WTC11 (cell line): ENCODE data around the gene RETREG1. TPM values are rescaled to one million over a fixed set of nuclear protein-coding genes. Genes with fewer than 3 reads are reported as not detected.

Experiments used
- ATAC-seq: fragments of 200-7000 bp; cut with Tn5 transposase; 2 replicates; pipeline ENCODE4 v1.10.0; 2021; ENCODE audit warnings: mild to moderate bottlenecking, moderate library complexity
- CTCF ChIA-PET: fragments of 300-600 bp; sonication (Branson Sonifier 250); formaldehyde crosslinking; loops from one replicate; lab custom pipeline; 2021; ENCODE audit warnings: antibody characterized with exemption; lab: Charles Lee
- POLR2A ChIA-PET: fragments of 350-600 bp; sonication (Branson Sonifier 250); formaldehyde crosslinking; loops from one replicate; lab custom pipeline; 2021; ENCODE audit warnings: antibody characterized with exemption; lab: Charles Lee
- DNase-seq: peaks from one replicate; pipeline ENCODE4 v3.0.0; 2021; ENCODE audit warnings: low spot score
- H3K27ac Mint-ChIP-seq: 2 replicates; pipeline ENCODE4 v1.8.0; 2021; ENCODE audit warnings: mixed read lengths
- H3K27me3 Mint-ChIP-seq: 2 replicates; pipeline ENCODE4 v1.8.0; 2021; ENCODE audit warnings: low read depth, mild to moderate bottlenecking, moderate library complexity, mixed read lengths
- H3K36me3 Mint-ChIP-seq: 2 replicates; pipeline ENCODE4 v1.8.0; 2021; ENCODE audit warnings: mixed read lengths
- H3K4me1 Mint-ChIP-seq: 2 replicates; pipeline ENCODE4 v1.8.0; 2022; ENCODE audit warnings: mixed read lengths
- H3K4me3 Mint-ChIP-seq: 2 replicates; pipeline ENCODE4 v1.8.0; 2021; ENCODE audit warnings: mild to moderate bottlenecking, moderate library complexity, mixed read lengths
- H3K9me3 Mint-ChIP-seq: 2 replicates; pipeline ENCODE4 v1.8.0; 2021; ENCODE audit warnings: mixed read lengths
- AR ChIP-seq: fragments of 250-450 bp; sonication (Bioruptor Pico); IDR thresholded peaks from 2 replicates; pipeline ENCODE4 v1.9.0; 2021; ENCODE audit warnings: mild to moderate bottlenecking
- ARID4B ChIP-seq: sonication (generic); formaldehyde crosslinking; IDR thresholded peaks from 2 replicates; pipeline ENCODE4 v1.8.0; 2023; ENCODE audit warnings: missing genetic modification reagents, mild to moderate bottlenecking, borderline replicate concordance
- ATF2 ChIP-seq: sonication (generic); formaldehyde crosslinking; IDR thresholded peaks from 2 replicates; pipeline ENCODE4 v1.8.1; 2022; ENCODE audit warnings: low read depth, missing genetic modification reagents, borderline replicate concordance
- ATF6 ChIP-seq: sonication (generic); formaldehyde crosslinking; IDR thresholded peaks from 2 replicates; pipeline ENCODE4 v1.8.1; 2023; ENCODE audit warnings: mild to moderate bottlenecking, missing genetic modification reagents
- FOXJ3 ChIP-seq: sonication (generic); formaldehyde crosslinking; IDR thresholded peaks from 2 replicates; pipeline ENCODE4 v1.9.0; 2021; ENCODE audit warnings: missing genetic modification reagents, mild to moderate bottlenecking, borderline replicate concordance
- FOXK1 ChIP-seq: sonication (generic); formaldehyde crosslinking; IDR thresholded peaks from 2 replicates; pipeline ENCODE4 v1.8.0; 2022; ENCODE audit warnings: mild to moderate bottlenecking, moderate library complexity, missing genetic modification reagents
- MLX ChIP-seq: sonication (generic); formaldehyde crosslinking; IDR thresholded peaks from 2 replicates; pipeline ENCODE4 v1.8.1; 2023; ENCODE audit warnings: mild to moderate bottlenecking, missing genetic modification reagents, moderate library complexity
- NFATC4 ChIP-seq: fragments of 250-450 bp; sonication (Bioruptor Pico); IDR thresholded peaks from 2 replicates; pipeline ENCODE4 v1.9.0; 2021; ENCODE audit warnings: mild to moderate bottlenecking
- NR2C2 ChIP-seq: sonication (generic); formaldehyde crosslinking; IDR thresholded peaks from 2 replicates; pipeline ENCODE4 v1.8.0; 2022; ENCODE audit warnings: mild to moderate bottlenecking, missing genetic modification reagents
- NR3C1 ChIP-seq: sonication (generic); formaldehyde crosslinking; conservative IDR thresholded peaks from 2 replicates; pipeline ENCODE4 v1.8.1; 2023; ENCODE audit warnings: low read depth, mild to moderate bottlenecking, missing genetic modification reagents
- SMAD4 ChIP-seq: sonication (generic); formaldehyde crosslinking; IDR thresholded peaks from 2 replicates; pipeline ENCODE4 v1.8.0; 2022; ENCODE audit warnings: mild to moderate bottlenecking, missing genetic modification reagents
- USF2 ChIP-seq: sonication (generic); formaldehyde crosslinking; IDR thresholded peaks from 2 replicates; pipeline ENCODE4 v1.8.1; 2023; ENCODE audit warnings: mild to moderate bottlenecking, missing genetic modification reagents, moderate library complexity
- ZNF317 ChIP-seq: sonication (generic); formaldehyde crosslinking; IDR thresholded peaks from 2 replicates; pipeline ENCODE4 v1.8.1; 2023; ENCODE audit warnings: low read depth, mild to moderate bottlenecking, moderate library complexity, missing genetic modification reagents, borderline replicate concordance
- total RNA-seq: library from RNA; stranded (reverse); gene quantifications from 3 replicates; pipeline ENCODE4 v1.2.3, GENCODE V29; 2021

Gene RETREG1
- total RNA-seq, 1 experiment from 2014 or later, result 2.2 TPM

GRCh38 chr5:16593628-16594027, 23.2 kb downstream of the RETREG1 start (continued):
- no peak for TF ChIP-seq ATF6 (CRISPR knock-in tag)

GRCh38 chr5:16593013-16593412, 23.8 kb downstream of the RETREG1 start:
- H3K27ac Mint-ChIP-seq, result no peak overlapping the region
- TF ChIP-seq MLX (CRISPR knock-in tag) (no peak), ZNF317 (CRISPR knock-in tag) (no peak), ATF6 (CRISPR knock-in tag) (no peak), NR3C1 (CRISPR knock-in tag) (no peak), SMAD4 (no peak), ATF2 (CRISPR knock-in tag) (no peak), NFATC4 (CRISPR knock-in tag) (no peak), NR2C2 (no peak), ARID4B (CRISPR knock-in tag) (no peak), USF2 (no peak), FOXK1 (CRISPR knock-in tag) (no peak), FOXJ3 (CRISPR knock-in tag) (no peak), AR (CRISPR knock-in tag) (no peak)
- H3K27me3 Mint-ChIP-seq, result no peaks in the 10 kb centered on the region; the same call in 1 of the 2 replicates
- no peaks in the 10 kb centered on the region; the same call in 1 of the 2 replicates for H3K9me3 Mint-ChIP-seq
- ChIA-PET POLR2A (no interaction called here), CTCF (interaction anchor here (0.8 kb wide), 1 partner anchor 177 kb away, joined by 3 read pairs; no protein-coding TSS in a partner anchor)
- no peak overlapping the region for H3K4me3 Mint-ChIP-seq
- H3K36me3 Mint-ChIP-seq, result no peaks in the 10 kb centered on the region
- H3K4me1 Mint-ChIP-seq, result peaks cover 13% of the 10 kb centered on the region
- DNase-seq, result no peak
- ATAC-seq, result no peak; the same call in 1 of the 2 replicates
